Heart left ventricle (tissue), 16 donors: ENCODE results near the gene PABPC1L. TPM values are rescaled to one million over a fixed set of nuclear protein-coding genes. Genes with fewer than 3 reads are reported as not detected.

Source experiments
- ATAC-seq, 4 donors: fragments of 200-7000 bp; cut with Tn5 transposase; one replicate each; pipeline ENCODE4 v1.9.1; 2020 to 2022; ENCODE audit warnings: moderate library complexity in 4 of 4, mild to moderate bottlenecking in 3 of 4, moderate number of reproducible peaks in 1 of 4
- DNase-seq, 5 donors: peaks; one replicate each; pipeline ENCODE4 v3.0.0-alpha.2; 2020
- H3K27ac ChIP-seq, 12 donors: fragments of 200-600 bp; sonication (generic) in 4 of 12; one replicate each; pipeline versions ENCODE4 v1.5.0 to v1.8.0; 2016 to 2022; ENCODE audit warnings: mild to moderate bottlenecking in 2 of 12
- H3K27me3 ChIP-seq, 9 donors: fragments of 200-600 bp; sonication (generic) in 2 of 9; one replicate each; pipeline versions ENCODE4 v1.5.1 to v1.8.0; 2016 to 2022; ENCODE audit warnings: mild to moderate bottlenecking in 3 of 9
- H3K36me3 ChIP-seq, 9 donors: fragments of 200-600 bp; sonication (generic) in 2 of 9; one replicate each; pipeline versions ENCODE4 v1.5.0 to v1.8.0; 2018 to 2022; ENCODE audit warnings: mild to moderate bottlenecking in 2 of 9
- H3K4me1 ChIP-seq, 12 donors: fragments of 200-600 bp; sonication (generic) in 4 of 12; one replicate each; pipeline versions ENCODE4 v1.5.0 to v1.8.0; 2016 to 2022; ENCODE audit warnings: mild to moderate bottlenecking in 3 of 12
- H3K4me3 ChIP-seq, 12 donors: fragments of 200-600 bp; sonication (generic) in 4 of 12; one replicate each; pipeline versions ENCODE4 v1.5.0 to v1.8.0; 2017 to 2022; ENCODE audit warnings: mild to moderate bottlenecking in 9 of 12, moderate library complexity in 4 of 12
- H3K9me3 ChIP-seq, 12 donors: fragments of 200-600 bp; sonication (generic) in 4 of 12; one replicate each; pipeline versions ENCODE4 v1.5.0 to v1.8.0; 2016 to 2022; ENCODE audit warnings: mild to moderate bottlenecking in 1 of 12
- POLR2A ChIP-seq, 2 donors: fragments of 450-650 bp; IDR thresholded peaks; one replicate each; pipeline ENCODE4 v1.6.1; 2017; ENCODE audit warnings: antibody characterized with exemption in 2 of 2, mild to moderate bottlenecking in 2 of 2, moderate library complexity in 2 of 2
- WGBS, 4 donors: extraction: QIAGEN DNeasy Blood & Tissue Kit in 2 of 4; methylation state at CpG; one replicate each; pipeline versions ENCODE4 v1.1.5 to v1.1.7; 2013 to 2018; 5-methylcytosine and 5-hydroxymethylcytosine counted together
- intact Hi-C, 10 donors: fragments of 100-400 bp; cut with DNase I; formaldehyde crosslinking; loops; one replicate each; pipeline versions ENCODE4 v1.11.1 to v1.14.2; 2022
- polyA plus RNA-seq, 2 donors: library from polyadenylated mRNA; stranded (reverse); fragments of 200-250 nt; gene quantifications; one replicate each; pipeline ENCODE4 v1.2.3, GENCODE V29; 2013
- total RNA-seq, 9 donors: library from RNA; depleted of rRNA in 2 of 9; stranded (reverse); fragments of >200 nt in 2 of 9; fragmentation: NEBNext Ultra II Directional in 3 of 9; extraction: Animal tissue kit (Norgen Biotek cat#: 25700) in 3 of 9; gene quantifications; one replicate each; pipeline versions ENCODE4 v1.1.0 to v1.2.4, GENCODE V29; 2016 to 2023
- TF ChIP-seq, protein P1 (sequence below), 12 donors: fragments of 200-600 bp; sonication (generic) in 4 of 12; IDR thresholded peaks; one replicate each; pipeline versions ENCODE4 v1.5.0 to v1.8.0; 2018 to 2022; ENCODE audit warnings: antibody characterized with exemption in 12 of 12, mild to moderate bottlenecking in 5 of 12
- donor health status: ischemic (EF 13 %, LVEDD 7.1; RV severe dilation, severe dysfunction).
- donor health status: healthy with polysubstance abuse.
- donor health status: DM: no; HTN: yes; CAD: no.
- donor health status: DM: no; HTN: no; CAD: no.
- donor health status: ischemic (EF 25% LVEDD 6.9; RV normal size, moderate dysfunction).
- donor health status: ischemic (EF 25% LVEDD 5.7; RV mildly dilated, moderate dysfunction).
- donor health status: healthy.
- donor health status: DM: yes; HTN: yes; CAD: no.
- donor health status: ischemic (EF 35%, LVEDD 5.7; RV mildly dilated, moderate dysfunction).
- donor health status: nonischemic (EF 11% LVEDD 7.7; RV severe dilation, severe dysfunction).
- donor health status: DM: yes; HTN: yes; CAD: no.
- donor health status: PGD.
- donor health status: ischemic (EF 29% LVEDD 5.4; RV normal size, mild dysfunction).
- donor health status: nonischemic (EF 23%, LVEDD 6.1; RV moderate dilation, normal function).

Gene PABPC1L
- total and polyA plus RNA-seq, 11 donors = 0.58 to 5.9 (median 2.4) TPM

DNA sequence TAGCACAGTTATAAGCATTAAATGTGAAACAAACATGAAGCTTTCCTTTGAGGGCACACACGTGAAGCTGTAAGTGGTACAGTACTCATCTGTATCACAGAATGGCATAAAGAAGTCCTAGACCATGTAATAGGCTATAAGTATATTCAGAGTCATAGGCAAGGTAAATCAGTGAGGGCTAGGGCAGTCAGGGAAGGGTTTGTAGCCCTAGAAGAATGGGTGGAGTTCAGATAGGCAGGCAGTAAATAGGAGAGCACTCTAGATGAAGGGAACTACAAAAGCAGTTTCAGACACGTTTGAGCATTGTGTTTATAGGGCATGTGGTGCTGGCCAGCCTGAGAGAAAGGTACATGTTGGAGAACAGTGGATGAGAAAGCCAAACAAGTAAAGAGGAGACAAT is 14.9 kb upstream of the PABPC1L start:
- H3K9me3 ChIP-seq = no peaks in the 10 kb centered on the region
- 54 to 71% (median 69%) methylated on average over 2 of the region's 2 CpGs for WGBS, 4 donors
- no peaks in the 10 kb centered on the region for H3K27me3 ChIP-seq
- no peak for TF ChIP-seq POLR2A (IDR thresholded peaks at IDR 0.05)
- TF ChIP-seq, protein P1, sequence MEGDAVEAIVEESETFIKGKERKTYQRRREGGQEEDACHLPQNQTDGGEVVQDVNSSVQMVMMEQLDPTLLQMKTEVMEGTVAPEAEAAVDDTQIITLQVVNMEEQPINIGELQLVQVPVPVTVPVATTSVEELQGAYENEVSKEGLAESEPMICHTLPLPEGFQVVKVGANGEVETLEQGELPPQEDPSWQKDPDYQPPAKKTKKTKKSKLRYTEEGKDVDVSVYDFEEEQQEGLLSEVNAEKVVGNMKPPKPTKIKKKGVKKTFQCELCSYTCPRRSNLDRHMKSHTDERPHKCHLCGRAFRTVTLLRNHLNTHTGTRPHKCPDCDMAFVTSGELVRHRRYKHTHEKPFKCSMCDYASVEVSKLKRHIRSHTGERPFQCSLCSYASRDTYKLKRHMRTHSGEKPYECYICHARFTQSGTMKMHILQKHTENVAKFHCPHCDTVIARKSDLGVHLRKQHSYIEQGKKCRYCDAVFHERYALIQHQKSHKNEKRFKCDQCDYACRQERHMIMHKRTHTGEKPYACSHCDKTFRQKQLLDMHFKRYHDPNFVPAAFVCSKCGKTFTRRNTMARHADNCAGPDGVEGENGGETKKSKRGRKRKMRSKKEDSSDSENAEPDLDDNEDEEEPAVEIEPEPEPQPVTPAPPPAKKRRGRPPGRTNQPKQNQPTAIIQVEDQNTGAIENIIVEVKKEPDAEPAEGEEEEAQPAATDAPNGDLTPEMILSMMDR (IDR thresholded peaks at IDR 0.05) = no peak
- intact Hi-C loops = loop anchor here in 1 of 10 donors (10.0 kb wide), 1 partner anchor 390 kb away; no protein-coding TSS in a partner anchor
- DNase-seq = no peak
- peaks cover 0 to 30% (median 0%) of the 10 kb centered on the region in 9 donors for H3K36me3 ChIP-seq
- H3K4me1 ChIP-seq = peaks cover 9 to 95% (median 52%) of the 10 kb centered on the region in 12 donors
- H3K27ac ChIP-seq = no peak overlapping the region
- peak in 1 of 4 donors; percentile 52 for ATAC-seq
- H3K4me3 ChIP-seq = no peak overlapping the region

DNA sequence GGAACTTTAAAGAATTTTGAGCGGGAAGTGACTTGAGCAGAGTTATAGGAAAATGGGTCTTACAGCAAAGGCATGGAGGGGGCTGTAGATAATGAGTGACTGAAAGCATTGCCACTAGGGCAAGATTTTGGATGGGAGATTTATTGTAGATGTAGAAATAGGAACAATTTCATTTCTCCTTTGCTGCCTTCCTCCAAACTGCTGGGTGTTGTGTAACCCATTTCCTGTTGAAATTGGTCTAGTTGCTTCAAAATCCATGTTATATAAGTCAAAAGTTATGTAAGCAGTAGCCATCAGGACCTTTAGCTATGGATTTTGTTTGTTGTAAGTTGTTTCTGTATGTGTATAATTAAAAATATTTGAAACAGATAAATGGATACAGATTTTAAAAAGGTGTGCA is 13.3 kb upstream of the PABPC1L start:
- Histone ChIP-seq H3K4me1 (peaks cover 6 to 90% (median 50%) of the 10 kb centered on the region in 12 donors), H3K27ac (peak overlapping the region in 6 of 12 donors; percentile 8 to 53 (median 28)), H3K9me3 (no peaks in the 10 kb centered on the region), H3K27me3 (no peaks in the 10 kb centered on the region), H3K4me3 (peak overlapping the region in 2 of 12 donors; percentile 2 to 9), H3K36me3 (peaks cover 0 to 39% (median 8%) of the 10 kb centered on the region in 9 donors)
- DNase-seq (no peak), ATAC-seq (peak in 3 of 4 donors; percentile 18 to 44 (median 24))
- WGBS, 4 donors = 44 to 84% (median 70%) methylated on average over 1 of the region's 1 CpG
- no peak for TF ChIP-seq POLR2A (IDR thresholded peaks at IDR 0.05)
- TF ChIP-seq, protein P1 (IDR thresholded peaks at IDR 0.05) = no peak
- intact Hi-C loops = loop anchor here in 1 of 10 donors (10.0 kb wide), 1 partner anchor 392 kb away; no protein-coding TSS in a partner anchor

- Histone ChIP-seq H3K4me3 (peak overlapping the region in 1 of 12 donors; percentile 2), H3K9me3 (no peaks in the 10 kb centered on the region), H3K27me3 (no peaks in the 10 kb centered on the region), H3K36me3 (peaks cover 0 to 45% (median 13%) of the 10 kb centered on the region in 9 donors), H3K27ac (peak overlapping the region in 6 of 12 donors; percentile 7 to 53 (median 20)), H3K4me1 (peaks cover 6 to 84% (median 47%) of the 10 kb centered on the region in 12 donors)
- intact Hi-C loops = loop anchor here in 1 of 10 donors (10.0 kb wide), 1 partner anchor 392 kb away; no protein-coding TSS in a partner anchor
- ATAC-seq (no peak), DNase-seq (no peak)
- TF ChIP-seq, protein P1 (IDR thresholded peaks at IDR 0.05) = no peak
- TF ChIP-seq POLR2A (IDR thresholded peaks at IDR 0.05) = no peak
- WGBS, 4 donors = 66 to 80% (median 74%) methylated on average over 1 of the region's 1 CpG
These were observed 12.7 kb upstream of the PABPC1L start for GRCh38 chr20:44897133-44897532.

DNA sequence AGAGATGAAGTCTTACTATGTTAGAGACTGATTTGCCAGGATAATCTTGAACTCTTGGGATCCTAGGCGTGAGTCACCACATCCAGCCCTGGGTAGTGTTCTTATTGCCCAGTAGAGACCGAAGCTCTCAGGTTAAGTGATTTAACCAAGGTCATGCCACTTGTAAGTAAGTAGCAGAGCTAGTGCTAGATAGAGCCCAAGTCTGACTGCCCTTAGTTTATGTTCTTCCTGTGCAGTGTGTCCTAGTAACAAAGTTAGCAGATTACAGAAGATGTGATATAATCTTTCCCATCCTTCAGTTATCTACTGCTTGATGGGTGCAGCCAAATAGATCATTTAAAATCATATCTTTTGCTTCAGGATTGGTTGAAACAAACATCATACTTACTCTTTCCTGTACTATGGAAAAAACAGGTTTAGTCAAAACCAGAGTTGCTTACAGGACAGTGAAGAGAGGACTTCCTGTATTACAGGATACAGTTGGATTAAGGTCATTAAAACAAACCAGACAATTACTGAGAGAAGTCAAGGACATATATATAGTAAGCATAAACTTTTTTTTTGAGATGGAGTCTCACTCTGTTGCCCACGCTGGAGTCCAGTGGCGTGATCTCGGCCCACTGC is 9.5 kb upstream of the PABPC1L start:
- no peak overlapping the region for H3K27ac ChIP-seq
- H3K36me3 ChIP-seq = peaks cover 0 to 63% (median 45%) of the 10 kb centered on the region in 9 donors
- no peaks in the 10 kb centered on the region for H3K27me3 ChIP-seq
- no peak for DNase-seq
- 82 to 90% (median 85%) methylated on average over 5 of the region's 5 CpGs for WGBS, 4 donors
- no peak overlapping the region for H3K4me3 ChIP-seq
- ATAC-seq = no peak
- intact Hi-C loops = no loop called here
- H3K4me1 ChIP-seq = peaks cover 4 to 56% (median 34%) of the 10 kb centered on the region in 12 donors
- no peaks in the 10 kb centered on the region for H3K9me3 ChIP-seq
- TF ChIP-seq POLR2A (IDR thresholded peaks at IDR 0.05) = no peak
- TF ChIP-seq, protein P1 (IDR thresholded peaks at IDR 0.05) = no peak
